ENCODE data around the gene HIGD1B.

- TF ChIP-seq CTCF (IDR thresholded peaks at IDR 0.05 in 2 of 3, conservative IDR thresholded peaks at IDR 0.05 in 1 of 3; ENCODE audit: borderline replicate concordance in 1 of 3, insufficient read depth in 1 of 3, low read depth in 2 of 3, low read length in 2 of 3) (no peak), EZH2 (IDR thresholded peaks at IDR 0.05) (no peak), REST (IDR thresholded peaks at IDR 0.05; ENCODE audit: low read depth) (no peak)
Observed at GRCh38 chr17:44865931-44866330, 18.2 kb downstream of the HIGD1B start.

Measured in HCT116 (cell line).